GM10266 (cell line): ENCODE measurements around the gene TFG.

Experiments
- DNase-seq: peaks from one replicate; pipeline ENCODE4 v3.0.0; 2012; ENCODE audit errors: extremely low spot score
- CTCF ChIP-seq: IDR thresholded peaks from 2 replicates; pipeline ENCODE4 v1.5.1; 2012; ENCODE audit warnings: mild to moderate bottlenecking, low read depth; ENCODE audit not compliant: control insufficient read depth, insufficient read depth; ENCODE audit errors: missing control alignments

Gene TFG

GRCh38 chr3:100682854-100683760, 26.2 kb upstream of the TFG start:
- DNase-seq, result no peak
- no peak for TF ChIP-seq CTCF

- no peak for DNase-seq
- no peak for TF ChIP-seq CTCF
These were observed 16.1 kb upstream of the TFG start for GRCh38 chr3:100693225-100693624.

GRCh38 chr3:100695696-100696095, 13.6 kb upstream of the TFG start:
- DNase-seq, result no peak
- no peak for TF ChIP-seq CTCF

- DNase-seq, result no peak
- no peak for TF ChIP-seq CTCF
These were observed 13.1 kb upstream of the TFG start for GRCh38 chr3:100696161-100696560.

GRCh38 chr3:100697172-100697571, 12.1 kb upstream of the TFG start:
- DNase-seq, result no peak
- TF ChIP-seq CTCF, result no peak

- TF ChIP-seq CTCF, result no peak
- DNase-seq, result no peak
These were observed 11.5 kb upstream of the TFG start for GRCh38 chr3:100697723-100698285.

- no peak for TF ChIP-seq CTCF
- no peak for DNase-seq
These were observed 10.6 kb upstream of the TFG start for GRCh38 chr3:100698736-100699135.
